ENCODE data around the gene BCL2L13.
"Not testable (repeated sequence)": the region's sequence is repeated elsewhere in the genome, so short reads cannot be mapped to it uniquely, and the experiment has no call there.

BCL2L13 gene

DNA sequence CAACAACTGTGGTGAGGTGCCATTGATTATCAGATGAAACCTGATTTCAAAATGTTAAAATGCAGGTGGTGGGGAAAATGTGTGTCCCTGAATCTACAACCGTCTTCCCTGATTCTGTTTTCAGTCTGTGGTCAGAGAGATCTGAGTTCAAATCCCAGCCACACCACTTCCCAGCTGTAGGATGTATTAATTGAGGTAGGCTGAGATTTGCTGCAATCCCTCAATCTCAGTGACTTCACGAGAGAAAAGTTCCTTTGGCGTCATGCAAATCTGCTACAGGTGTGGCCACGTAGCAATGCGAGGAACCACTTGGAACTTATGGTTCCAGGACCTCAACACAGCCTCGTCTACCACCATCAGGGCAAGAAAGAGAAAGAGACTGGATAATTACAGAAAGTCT lies 56.2 kb downstream of the BCL2L13 start:
- Histone ChIP-seq H3K27ac (ENCODE audit: poor library complexity, severe bottlenecking) (no peak overlapping the region), H3K27me3 (ENCODE audit: insufficient read depth, poor library complexity, severe bottlenecking) (no peaks in the 10 kb centered on the region), H3K4me3 (ENCODE audit: severe bottlenecking) (no peak overlapping the region), H3K9me3 (ENCODE audit: severe bottlenecking) (no peaks in the 10 kb centered on the region), H3K4me1 (ENCODE audit: insufficient read depth, poor library complexity, severe bottlenecking) (no peaks in the 10 kb centered on the region), H3K36me3 (ENCODE audit: low read depth) (peaks cover 47% of the 10 kb centered on the region)
- DNase-seq (ENCODE audit: low spot score): no peak
- no peak for TF ChIP-seq CTCF (IDR thresholded peaks at IDR 0.05; ENCODE audit: poor library complexity, severe bottlenecking)
- no peak for ATAC-seq (ENCODE audit: low read depth)

GRCh38 chr22:17695986-17696385 lies 57.4 kb downstream of the BCL2L13 start:
- Histone ChIP-seq H3K27ac (ENCODE audit: poor library complexity, severe bottlenecking) (no peak overlapping the region), H3K9me3 (ENCODE audit: severe bottlenecking) (no peaks in the 10 kb centered on the region), H3K27me3 (ENCODE audit: insufficient read depth, poor library complexity, severe bottlenecking) (no peaks in the 10 kb centered on the region), H3K36me3 (ENCODE audit: low read depth) (peaks cover 44% of the 10 kb centered on the region), H3K4me3 (ENCODE audit: severe bottlenecking) (no peak overlapping the region), H3K4me1 (ENCODE audit: insufficient read depth, poor library complexity, severe bottlenecking) (peaks cover 3% of the 10 kb centered on the region)
- ATAC-seq (ENCODE audit: low read depth): no peak
- TF ChIP-seq CTCF (IDR thresholded peaks at IDR 0.05; ENCODE audit: poor library complexity, severe bottlenecking): no peak
- no peak for DNase-seq (ENCODE audit: low spot score)

GRCh38 chr22:17697196-17697595 lies 58.6 kb downstream of the BCL2L13 start:
- H3K27me3 ChIP-seq (ENCODE audit: insufficient read depth, poor library complexity, severe bottlenecking); H3K9me3 ChIP-seq (ENCODE audit: severe bottlenecking); ATAC-seq (ENCODE audit: low read depth); DNase-seq (ENCODE audit: low spot score); H3K4me3 ChIP-seq (ENCODE audit: severe bottlenecking); H3K27ac ChIP-seq (ENCODE audit: poor library complexity, severe bottlenecking); H3K4me1 ChIP-seq (ENCODE audit: insufficient read depth, poor library complexity, severe bottlenecking): not testable (repeated sequence)
- H3K36me3 ChIP-seq (ENCODE audit: low read depth): peaks cover 37% of the 10 kb centered on the region

- ATAC-seq (ENCODE audit: low read depth): not testable (repeated sequence)
Observed at GRCh38 chr22:17698276-17698675, 59.7 kb downstream of the BCL2L13 start.

GRCh38 chr22:17698948-17699347 lies 60.4 kb downstream of the BCL2L13 start:
- H3K9me3 ChIP-seq (ENCODE audit: severe bottlenecking): no peaks in the 10 kb centered on the region
- H3K27me3 ChIP-seq (ENCODE audit: insufficient read depth, poor library complexity, severe bottlenecking): no peaks in the 10 kb centered on the region
- TF ChIP-seq CTCF (IDR thresholded peaks at IDR 0.05; ENCODE audit: poor library complexity, severe bottlenecking): no peak
- ATAC-seq (ENCODE audit: low read depth) (no peak), DNase-seq (ENCODE audit: low spot score) (no peak)
- H3K27ac ChIP-seq (ENCODE audit: poor library complexity, severe bottlenecking): no peak overlapping the region
- peaks cover 3% of the 10 kb centered on the region for H3K4me1 ChIP-seq (ENCODE audit: insufficient read depth, poor library complexity, severe bottlenecking)
- no peak overlapping the region for H3K4me3 ChIP-seq (ENCODE audit: severe bottlenecking)
- peaks cover 45% of the 10 kb centered on the region for H3K36me3 ChIP-seq (ENCODE audit: low read depth)

More at GRCh38 chr22:17698276-17698675, 59.7 kb downstream of the BCL2L13 start:
- not testable (repeated sequence) for DNase-seq (ENCODE audit: low spot score); H3K4me1 ChIP-seq (ENCODE audit: insufficient read depth, poor library complexity, severe bottlenecking); H3K27ac ChIP-seq (ENCODE audit: poor library complexity, severe bottlenecking); H3K9me3 ChIP-seq (ENCODE audit: severe bottlenecking); H3K4me3 ChIP-seq (ENCODE audit: severe bottlenecking); H3K27me3 ChIP-seq (ENCODE audit: insufficient read depth, poor library complexity, severe bottlenecking)
- H3K36me3 ChIP-seq (ENCODE audit: low read depth): peaks cover 38% of the 10 kb centered on the region

- H3K36me3 ChIP-seq (ENCODE audit: low read depth): peaks cover 44% of the 10 kb centered on the region
- ATAC-seq (ENCODE audit: low read depth) (no peak), DNase-seq (ENCODE audit: low spot score) (no peak)
- H3K27me3 ChIP-seq (ENCODE audit: insufficient read depth, poor library complexity, severe bottlenecking): no peaks in the 10 kb centered on the region
- H3K9me3 ChIP-seq (ENCODE audit: severe bottlenecking): no peaks in the 10 kb centered on the region
- no peak for TF ChIP-seq CTCF (IDR thresholded peaks at IDR 0.05; ENCODE audit: poor library complexity, severe bottlenecking)
- H3K4me1 ChIP-seq (ENCODE audit: insufficient read depth, poor library complexity, severe bottlenecking): peaks cover 3% of the 10 kb centered on the region
- no peak overlapping the region for H3K4me3 ChIP-seq (ENCODE audit: severe bottlenecking)
- no peak overlapping the region for H3K27ac ChIP-seq (ENCODE audit: poor library complexity, severe bottlenecking)
Observed at GRCh38 chr22:17699696-17700340, 61.3 kb downstream of the BCL2L13 start.
